A204.1 (cell line): Measurements from ENCODE around the gene BUD13.

Experiments used
- FAIRE-seq: peaks from 2 replicates; lab custom pipeline; 2012; peaks lifted over from hg19 to GRCh38; lab: Jason Lieb, UNC

Gene BUD13

DNA sequence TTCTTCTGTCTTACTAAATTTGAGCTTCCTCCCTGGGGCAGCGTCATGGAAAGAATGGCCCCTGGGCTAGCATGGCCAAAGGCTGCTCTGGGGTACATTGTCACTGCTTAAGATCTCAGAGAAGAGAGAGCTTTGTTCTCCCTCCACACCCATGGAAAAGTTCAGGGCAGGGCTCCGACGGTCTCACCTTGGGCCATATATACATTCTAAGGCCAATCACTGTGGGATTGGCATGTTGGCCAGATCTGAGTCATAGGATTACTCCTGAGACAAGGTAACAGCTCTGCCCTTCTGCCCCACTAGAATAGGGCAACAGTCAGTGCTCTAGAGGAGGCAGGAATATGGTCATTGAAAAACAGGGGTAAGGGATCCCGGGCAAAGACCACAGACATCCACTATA is 56.2 kb downstream of the BUD13 start:
- no peak for FAIRE-seq

DNA sequence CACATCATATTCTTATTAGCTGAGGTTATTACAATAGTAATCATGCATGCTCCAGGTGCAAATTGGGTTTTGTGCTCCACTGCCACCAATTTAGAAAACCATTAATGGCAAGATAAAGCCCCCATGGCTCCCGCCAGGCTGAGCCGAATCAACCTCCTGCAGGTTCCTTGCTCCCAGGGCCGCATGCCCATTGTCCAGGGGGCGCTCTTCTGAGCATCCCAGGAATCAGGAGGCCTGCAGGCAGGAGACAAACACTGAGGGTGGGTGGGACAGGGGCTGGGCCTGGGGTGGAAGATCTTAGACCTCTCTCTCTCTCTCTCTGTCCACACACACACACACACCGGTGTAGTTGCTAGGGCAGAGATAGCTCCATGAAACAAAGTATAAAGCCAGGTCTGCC is 57.4 kb downstream of the BUD13 start:
- FAIRE-seq, result no peak

DNA sequence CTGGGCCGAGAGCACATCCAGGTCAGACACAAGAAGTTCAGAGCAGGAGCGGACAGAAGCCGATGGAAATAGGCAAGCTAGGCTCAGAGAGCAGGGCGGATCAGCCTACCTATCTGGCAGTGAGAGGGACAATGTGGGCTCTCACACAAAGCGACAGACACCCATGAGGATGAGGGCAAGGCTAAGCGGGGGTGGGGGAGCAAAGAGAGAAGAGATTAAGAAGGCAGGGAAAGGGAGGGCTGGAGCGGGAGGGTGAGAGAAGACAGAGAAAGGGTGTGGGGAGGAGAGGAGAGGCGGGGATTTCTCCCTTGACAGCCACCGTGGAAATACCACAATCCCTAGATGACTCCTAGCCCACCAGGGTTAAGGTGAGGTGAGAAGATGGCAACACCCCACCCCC is 57.9 kb downstream of the BUD13 start:
- no peak for FAIRE-seq

DNA sequence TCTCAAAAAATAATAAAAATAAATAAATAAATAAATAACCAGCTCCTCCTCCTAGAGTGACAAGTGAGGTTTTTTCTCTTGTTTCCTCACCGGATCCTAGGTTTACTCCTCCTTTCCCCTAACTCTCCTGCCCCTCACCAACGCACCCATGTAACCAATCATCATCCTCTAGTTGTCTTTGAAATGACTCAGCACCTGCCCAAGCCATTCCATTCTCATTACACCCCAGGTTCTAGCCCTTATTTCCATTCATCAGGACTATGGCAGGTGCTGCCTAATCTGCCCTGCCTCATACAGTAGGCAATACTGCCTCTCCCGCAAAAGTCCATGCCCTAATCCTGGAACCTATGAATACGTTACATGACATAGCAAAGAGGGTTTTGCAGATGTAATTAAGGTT is 60.4 kb downstream of the BUD13 start:
- FAIRE-seq, result no peak

DNA sequence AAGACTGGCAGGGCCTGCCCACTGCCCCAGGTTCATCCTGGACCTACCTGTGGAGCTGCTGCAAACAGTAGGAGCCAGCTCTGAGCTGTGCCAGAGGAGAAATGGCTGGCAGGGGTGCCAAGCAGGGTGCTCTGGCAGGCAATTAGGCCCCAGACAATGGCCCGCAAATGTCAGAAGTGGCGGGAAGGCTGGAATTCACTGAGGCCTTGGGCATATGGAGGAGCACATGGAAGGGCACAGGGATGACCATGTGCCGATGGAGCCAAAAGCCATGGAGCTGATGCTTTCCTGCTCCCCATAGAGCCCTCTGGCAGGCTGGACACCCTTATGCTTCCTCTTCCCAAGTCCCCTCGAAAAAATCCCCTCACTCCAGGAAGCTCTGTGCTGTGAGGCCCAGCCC is 62.0 kb downstream of the BUD13 start:
- no peak for FAIRE-seq

DNA sequence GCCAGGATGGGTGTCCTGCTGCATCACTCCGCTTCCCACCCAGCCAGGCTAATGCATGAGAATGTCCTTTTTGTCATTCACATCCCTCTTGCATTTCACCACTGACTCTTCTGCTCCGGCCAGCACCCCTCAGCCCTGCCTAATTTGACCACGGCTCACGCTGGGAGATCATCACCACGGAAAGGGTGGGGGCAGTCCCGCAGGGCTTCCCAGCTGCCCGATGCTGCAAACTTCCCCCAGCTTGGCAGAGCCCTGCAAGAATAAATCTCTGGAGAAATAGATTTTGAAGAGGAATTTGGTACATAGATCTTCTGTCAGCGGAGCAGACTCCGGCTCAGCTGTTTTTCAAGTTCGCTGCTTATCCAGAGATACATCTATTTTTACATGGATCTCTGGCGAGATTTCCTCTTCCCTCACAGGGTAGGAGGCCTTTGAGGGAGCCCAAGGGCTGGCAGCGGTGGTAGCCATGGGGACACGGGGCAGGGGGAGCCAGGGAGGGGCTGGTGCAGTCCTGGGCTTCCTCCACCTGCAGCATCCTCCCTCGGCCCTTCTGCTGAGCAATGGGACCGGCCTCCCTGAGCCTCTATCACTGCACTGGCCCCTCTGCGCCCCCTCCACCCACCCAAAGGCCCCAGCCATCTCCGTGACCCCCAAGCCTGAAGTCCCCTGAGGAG is 62.6 kb downstream of the BUD13 start:
- no peak for FAIRE-seq

DNA sequence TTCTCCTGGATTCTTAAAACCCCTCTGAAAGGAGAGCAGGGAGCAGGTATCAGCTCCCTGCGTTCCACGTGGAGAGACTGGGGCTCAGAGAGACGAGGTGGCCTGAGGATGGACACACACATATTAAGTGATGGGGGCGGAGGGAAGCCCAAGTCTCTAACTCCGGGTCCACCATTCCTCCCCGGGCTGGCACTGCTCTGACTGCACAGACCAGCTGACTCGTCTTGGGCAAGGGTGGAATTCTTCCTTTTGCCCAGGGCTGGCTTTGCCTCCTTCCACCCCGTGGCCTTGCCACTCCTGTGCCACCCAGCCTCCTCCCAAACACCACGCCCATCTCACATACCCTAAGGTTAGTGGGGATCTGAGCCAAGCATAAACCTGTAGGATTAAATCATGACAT is 65.0 kb downstream of the BUD13 start:
- FAIRE-seq, result no peak

DNA sequence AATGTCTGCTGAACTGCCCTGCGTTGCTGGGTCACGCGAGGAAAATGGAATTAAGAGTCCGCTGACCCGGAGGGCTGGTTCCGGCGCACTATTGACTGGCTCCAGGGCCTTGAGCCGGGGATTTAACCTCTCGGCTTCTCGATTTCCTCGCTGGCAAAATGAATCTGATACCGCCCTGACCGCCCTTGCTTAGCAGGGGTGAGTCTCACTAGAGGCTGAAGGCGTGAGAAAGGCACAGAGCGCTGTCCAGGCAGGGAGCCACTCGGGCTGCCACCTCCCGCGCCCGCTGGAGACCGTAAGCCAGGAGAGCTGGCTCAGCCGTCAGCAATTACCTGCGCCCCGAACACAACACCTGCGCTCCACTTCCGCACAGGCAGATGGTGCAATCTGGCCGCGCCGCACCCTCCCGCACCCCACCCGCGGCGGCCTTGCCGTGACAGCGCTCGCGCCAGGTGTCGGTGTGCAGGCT is 65.6 kb downstream of the BUD13 start:
- no peak for FAIRE-seq

DNA sequence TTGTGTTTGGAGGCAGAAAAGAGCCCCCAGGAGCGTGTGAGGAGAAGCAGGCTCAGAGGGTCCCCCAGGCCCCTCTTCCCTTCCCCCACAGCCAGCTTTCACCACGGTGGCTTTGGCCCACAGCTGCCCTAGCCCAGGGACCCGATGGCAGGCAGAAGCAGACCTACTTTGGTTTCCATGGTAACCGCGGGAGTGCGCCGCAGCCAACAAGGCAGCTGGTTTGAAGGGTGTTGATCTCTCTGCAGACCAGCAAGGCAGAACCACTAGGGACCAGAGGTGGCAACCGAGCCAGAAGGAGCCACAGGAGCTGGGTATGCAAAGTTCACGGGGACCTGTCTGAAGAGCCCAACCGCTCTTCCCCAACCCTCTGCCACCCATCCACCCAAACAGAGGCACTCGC is 69.4 kb downstream of the BUD13 start:
- FAIRE-seq, result no peak

DNA sequence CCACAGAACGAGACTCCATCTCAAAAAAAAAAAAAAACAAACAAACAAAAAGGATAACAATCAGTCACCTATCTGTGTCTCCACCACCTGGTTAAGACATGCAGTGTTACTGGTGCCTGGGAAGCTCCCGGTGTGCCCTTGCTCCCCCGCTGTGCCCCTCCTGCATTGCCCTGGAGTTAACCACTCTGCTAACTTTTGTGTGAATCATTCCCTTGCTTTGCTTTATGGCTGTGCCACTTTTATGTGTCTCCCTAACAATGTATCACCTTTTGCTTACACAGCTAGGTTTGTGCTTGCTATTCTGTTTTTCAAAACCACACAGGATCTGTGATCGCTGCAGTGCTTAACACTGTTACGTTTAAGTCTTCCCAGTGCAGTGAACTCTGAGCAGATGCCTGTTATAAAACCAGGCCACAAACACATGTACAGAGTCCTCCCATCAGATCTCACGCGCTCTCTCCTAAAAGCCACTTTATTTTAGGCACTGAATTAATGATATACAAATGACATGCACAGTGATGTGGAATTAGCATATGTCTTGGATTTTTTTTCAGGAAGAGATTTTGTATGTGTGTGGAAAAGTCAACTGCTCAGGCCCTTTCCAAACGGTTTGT is 69.9 kb downstream of the BUD13 start:
- FAIRE-seq, result no peak

DNA sequence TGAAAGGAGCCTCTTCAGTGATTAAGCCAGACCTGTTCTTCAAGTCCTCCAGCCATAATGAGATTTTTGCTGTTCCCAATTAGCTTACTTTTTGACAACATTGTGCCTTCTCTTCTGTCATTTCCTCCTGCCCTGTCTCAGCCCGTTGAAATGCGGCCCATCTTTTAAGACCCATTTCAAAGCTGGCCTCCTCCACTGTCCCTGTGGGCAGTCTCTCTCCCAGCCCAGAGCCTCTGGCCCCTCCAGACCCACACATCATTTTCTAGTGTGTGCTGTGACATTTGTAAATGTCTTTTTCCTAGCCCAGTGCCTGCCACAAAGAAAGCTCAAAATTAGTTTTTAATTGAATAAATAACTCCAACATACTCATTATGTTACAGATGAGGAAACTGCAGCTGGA is 70.9 kb downstream of the BUD13 start:
- no peak for FAIRE-seq

DNA sequence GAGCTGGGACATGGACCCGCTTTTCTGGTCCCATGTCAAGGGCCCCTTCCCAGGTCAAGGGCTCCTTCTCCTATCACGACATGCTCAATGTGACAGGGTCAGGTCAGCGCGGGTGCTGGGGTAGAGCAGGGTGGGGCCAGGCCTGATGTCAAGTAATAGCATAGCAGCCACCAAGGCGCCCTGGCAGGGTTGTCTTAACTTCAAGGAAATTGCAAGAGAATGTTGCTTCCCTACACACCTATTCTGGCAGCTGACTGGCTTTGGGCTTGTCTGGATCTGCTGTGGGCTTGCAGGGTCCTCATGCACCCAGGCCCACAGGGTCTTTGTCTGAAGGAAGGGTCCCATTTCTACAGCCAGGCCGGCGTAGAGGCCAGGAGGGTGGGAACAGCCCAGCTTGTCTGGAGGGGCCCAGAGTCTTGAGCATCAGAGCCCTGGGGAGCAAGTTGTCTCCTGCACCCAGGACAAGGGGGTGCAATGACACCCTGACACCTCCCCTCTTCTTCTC is 71.4 kb downstream of the BUD13 start:
- FAIRE-seq, result no peak

DNA sequence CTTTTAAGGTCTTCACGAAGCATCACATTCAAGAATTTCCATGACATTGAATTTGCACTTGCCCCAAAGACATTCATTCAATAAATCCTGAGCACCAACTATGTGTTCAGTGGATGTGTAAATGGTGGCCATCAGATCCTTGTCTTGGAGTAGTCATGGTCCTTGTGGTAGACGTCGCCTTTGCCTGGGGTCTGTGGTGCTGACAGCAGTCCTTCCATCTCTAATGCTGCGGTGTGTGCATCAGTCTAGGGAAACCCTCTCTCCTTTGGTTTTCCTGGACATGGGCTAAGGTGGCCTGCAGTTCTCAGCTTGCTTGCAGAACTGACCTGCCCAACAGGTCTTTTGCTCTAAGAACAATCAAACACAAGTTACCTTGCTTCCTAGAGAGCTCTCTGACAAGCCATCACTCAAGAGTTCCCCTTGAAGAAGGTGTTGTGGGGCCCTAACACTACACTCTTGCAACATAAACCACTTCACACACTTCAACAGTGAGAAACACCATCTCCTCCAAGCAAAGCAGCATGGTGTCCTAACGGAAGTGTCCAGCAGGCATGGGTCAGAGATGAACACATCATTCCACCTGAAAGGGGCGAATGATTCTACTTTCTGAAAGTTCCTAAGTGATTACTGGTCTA is 72.1 kb downstream of the BUD13 start:
- no peak for FAIRE-seq
